GM19397 (cell line): ENCODE measurements around the gene SYNDIG1.

Experiments
- ATAC-seq: cut with Tn5 transposase; IDR thresholded peaks from one replicate; pipeline ENCODE4 v1.9.1; 2021; ENCODE audit warnings: mild to moderate bottlenecking, moderate library complexity; ENCODE audit not compliant: unreplicated experiment

SYNDIG1 gene

DNA sequence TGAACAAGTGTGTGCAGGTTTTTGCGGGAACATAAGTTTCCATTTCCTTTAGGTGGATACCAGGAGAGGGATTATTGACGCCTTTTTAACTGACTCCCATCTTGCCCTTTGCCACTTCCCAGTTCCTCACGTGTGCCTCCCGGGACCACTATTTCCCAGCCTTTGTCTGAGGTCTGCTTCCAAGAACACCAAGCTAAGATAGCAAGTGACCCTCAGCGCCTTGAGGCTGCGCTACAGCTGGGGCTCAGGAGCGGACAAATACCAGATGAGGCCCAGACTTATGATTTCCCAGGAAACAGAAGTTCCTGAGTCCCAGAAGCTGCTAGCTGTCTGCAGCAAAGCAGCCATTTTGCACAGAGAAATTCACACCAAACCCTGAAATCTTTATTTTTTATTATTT lies 216.7 kb downstream of the SYNDIG1 start:
- ATAC-seq = no peak

DNA sequence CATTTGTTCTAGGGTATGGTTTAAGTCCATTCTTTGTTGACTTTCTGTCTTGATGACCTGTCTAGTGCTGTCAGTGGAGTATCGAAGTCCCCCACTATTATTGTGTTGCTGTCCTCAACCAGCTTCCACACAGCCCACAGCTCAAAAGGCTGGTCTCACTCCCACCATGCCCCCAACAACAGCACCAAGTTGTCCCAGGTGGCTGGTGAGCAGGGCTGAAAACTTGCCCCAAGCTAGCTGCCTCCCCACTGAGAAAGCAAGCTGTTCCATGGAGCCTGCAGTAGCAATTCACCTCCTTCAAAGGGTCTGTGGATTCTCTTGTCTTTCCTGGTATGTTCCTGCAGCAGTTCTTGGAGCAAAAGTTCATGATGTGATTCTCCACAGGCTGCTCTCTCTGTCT lies 221.0 kb downstream of the SYNDIG1 start:
- no peak for ATAC-seq

DNA sequence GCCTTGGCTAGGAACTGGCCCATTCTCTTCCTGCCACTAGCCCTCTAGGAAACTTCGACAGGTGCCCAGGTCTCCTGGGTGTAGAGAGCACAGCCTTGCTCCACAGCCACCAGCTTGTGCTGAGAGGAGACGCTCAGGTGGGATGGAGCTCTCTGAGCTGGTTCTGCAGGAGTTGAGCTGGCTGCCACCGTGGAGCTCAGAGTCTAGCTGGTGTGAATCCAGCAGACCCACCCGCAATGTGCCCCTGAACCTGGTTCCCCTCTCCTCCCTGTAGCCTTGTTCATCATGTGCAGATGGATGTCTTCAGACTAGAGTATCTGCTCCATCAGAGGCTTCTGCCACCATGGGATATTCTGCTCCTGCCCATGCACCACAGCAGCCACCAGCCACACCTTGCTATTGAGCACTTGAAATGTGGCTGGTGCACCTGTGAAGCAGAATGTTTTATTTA lies 222.5 kb downstream of the SYNDIG1 start:
- no peak for ATAC-seq

DNA sequence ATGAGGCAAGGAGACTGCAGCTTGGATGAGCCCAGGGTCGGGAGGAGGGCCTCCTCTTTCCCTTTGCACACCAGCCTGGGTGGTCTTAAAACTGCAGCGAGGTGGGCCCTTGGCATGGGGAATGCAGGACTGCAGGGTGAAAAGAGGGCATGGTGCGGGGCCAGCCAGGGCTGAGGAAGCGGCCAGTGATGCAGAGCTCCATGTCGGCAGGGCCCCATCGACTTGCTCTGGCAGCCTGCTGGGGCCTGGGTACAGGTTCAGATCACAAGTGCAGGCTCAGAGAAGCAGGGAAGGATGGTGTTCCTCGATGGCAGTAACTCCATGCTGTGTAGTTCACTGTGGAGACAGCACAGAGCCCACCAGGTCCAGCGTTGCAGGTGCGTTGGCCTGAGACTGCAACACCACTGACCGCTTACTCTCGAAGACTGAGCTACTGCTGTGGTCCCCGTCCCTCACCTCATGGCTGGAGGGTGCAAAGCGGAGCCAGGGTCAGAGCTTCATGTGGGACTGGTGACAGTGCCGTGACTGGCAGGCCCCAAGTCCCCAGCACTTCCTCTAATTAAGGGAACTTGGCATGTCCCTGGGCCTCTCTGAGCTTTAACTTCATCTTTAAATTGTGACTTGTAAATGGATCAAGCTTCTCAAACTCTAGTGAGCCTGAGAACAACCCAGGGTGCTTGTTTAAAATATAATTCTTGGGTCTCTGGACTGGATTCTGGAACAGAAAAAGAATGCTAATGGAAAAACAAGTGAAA lies 223.2 kb downstream of the SYNDIG1 start:
- no peak for ATAC-seq

DNA sequence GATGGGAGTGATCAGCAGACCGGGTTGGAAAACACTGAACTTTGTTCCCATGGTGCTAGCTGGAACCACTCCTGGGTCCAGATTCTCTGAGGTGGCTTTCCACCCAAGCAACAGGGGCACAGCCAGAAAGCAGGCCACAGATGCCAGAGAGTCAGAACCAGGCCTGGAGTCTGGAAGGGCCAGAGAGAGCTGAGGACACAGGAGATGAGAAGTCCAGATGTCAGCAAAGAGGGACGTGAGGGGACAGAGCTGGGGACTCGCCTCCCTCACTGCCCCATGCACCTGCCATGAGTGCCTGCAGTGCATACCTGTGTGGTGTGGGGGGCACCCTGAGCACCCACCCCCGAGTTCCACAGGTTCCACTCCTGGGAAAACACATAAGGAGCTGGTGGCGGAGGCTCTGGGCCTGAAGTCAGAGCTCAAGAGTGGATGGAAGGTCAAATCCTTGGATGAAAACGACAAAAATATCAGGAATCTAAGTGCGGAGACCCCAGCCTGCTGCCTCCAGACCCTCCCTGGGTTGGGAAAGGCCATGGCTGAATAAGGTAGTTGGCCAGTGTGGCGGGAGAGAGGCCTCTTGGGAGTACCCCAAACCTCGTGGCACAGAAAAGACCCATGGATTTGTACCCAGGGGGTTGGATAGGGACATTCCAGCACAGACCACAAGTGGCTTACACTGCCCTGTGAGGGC lies 224.2 kb downstream of the SYNDIG1 start:
- no peak for ATAC-seq

DNA sequence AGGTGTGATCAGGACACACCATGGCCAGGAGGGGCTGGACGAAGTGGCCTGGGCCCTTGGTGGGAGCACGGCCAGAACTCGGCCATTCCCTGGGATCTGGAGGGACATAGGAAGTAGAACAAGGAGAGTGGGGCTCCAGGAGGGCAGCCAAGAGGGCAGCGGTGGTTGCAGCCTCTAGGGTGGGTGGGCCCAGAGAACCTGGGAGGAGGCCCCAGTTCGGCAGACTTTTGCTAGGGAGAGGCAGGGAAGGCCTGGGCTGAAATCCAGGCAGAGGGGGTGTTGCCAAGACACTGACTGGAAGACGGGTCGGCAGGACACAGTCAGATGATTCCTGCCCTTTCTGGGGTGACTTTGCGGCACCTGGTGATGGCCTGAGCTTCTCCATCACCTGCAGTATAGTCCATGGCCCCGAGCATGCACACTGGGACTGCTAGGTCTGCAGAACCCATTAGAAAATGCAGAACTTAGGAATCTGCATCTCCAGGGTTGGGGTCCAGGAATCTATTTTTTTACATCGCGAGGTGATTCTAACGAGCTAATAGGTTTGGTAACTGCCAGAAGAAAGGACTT lies 224.8 kb downstream of the SYNDIG1 start:
- ATAC-seq = no peak

DNA sequence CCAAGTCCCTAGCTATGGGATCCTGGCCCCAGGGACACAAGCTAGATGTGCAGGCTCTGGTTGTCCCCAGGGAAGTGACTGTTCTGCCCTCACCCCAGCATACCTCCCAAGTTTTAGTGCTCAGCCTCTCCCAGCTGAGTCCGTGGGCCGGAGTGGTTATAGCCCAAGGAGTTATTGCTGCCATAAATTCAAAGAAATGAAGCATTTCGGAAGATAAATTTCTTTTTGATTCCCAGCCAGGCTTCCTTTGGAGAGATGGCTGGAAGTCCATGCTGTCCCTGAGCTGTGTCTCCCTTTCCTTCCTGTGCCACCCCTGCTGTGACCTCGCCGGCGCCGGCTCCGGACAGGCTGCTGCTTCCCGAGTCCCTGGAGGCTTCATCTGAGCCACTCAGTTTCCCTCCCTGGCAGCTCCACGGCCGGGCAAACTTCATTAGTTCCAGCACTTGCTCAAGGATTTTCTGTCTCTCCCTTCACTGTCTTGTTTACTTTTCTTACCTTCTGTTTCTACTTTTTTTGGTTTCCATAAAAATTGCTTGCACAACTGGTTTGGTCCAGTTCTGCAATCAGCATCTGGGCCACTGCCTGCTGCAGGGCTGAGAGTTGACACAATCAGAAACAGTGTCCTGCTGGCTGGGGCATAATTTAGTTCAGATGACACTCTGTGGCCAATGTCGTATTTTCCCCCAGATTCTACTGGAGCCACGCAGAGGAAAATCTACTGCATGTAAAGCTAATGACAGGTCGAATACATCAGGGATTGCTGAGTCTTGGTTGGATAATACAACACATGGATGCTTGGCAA lies 225.5 kb downstream of the SYNDIG1 start:
- no peak for ATAC-seq

DNA sequence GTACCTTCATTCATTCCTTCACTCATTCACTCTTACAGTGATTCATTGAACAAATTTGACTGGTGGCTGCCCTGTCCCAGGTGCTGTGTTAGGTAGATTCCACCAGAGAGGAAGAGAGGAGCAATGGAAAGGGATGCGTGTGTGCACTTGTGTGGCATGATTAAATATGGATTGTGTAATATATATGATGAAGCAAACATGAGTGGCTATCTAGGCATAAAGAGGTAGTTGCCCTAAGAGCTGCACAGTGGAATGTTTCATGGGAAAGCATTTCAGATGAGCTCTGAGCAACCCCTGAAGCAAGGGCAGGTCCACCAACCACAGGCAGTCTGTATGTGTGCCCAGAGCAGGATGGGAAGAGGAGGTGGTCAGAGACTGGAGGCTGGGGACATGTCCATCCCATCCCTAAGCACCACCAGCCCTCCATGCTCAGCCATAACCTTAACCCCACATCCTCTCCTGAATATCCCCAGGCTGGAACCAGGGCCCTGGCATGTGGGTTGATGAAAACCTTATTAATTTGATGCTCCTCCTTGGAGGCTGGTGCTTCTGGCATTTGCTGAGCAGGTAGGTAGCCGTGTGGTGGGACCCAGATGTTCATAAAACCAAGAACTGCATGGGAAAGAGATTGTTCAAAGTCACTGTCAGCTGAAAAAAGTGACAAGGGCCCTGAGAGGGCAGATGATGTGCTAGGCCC lies 226.2 kb downstream of the SYNDIG1 start:
- ATAC-seq = no peak

DNA sequence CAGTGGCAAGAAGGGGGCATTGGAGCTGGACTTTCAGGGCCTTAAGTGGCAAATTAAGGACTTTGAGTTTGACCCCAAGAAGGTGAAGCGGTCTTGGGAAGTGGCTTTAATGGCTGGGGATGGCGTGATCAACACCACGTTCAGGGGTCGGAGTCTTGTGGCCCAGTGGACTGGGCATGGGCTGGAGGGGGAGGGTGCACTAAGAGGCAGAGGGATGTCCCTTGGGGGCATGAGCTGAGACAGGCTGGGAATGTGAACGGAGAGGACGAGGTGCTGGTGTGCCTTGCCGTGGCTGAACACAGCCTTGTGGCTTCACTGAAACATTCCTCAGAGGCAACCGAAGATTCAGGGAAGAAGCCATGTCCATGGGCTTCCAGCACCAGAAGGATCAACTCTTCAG lies 227.0 kb downstream of the SYNDIG1 start:
- no peak for ATAC-seq

DNA sequence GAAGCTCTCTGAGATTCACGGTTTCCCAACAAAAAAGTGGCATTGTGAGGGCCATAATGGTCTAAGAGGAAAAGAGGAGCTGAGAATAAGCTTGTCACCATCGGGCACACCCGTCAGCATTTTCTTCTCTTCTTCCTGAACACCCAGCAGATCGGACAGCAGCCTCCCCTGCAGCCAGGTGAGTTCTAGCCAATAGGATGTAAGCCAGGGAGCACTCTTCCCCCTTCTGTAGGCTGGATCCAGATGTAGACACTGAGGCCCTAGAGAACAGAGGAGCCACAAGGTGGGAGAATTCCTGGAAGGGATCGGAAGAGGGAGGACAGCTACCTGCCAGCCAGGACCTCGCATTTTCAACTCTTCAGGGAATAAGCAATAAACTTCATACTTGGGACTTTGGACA lies 228.0 kb downstream of the SYNDIG1 start:
- no peak for ATAC-seq

DNA sequence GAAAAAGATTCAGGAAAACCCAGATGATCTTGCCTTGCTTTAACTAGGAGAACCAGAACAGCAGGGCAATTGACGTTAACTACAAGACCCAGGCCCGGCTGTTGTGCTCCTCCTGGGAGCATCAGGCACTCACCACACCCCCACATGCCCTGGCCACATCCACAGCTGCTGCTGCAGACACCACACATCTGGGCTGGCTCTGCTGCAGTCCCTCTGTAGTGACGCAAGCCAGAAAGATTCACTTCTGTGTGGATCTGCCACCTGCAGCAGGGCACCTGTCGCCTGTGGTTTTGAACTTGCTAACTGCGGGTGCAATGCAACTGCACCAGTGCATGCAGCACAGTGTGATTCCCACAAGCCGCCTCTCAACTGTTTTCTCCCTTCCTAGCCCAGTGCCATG lies 228.8 kb downstream of the SYNDIG1 start:
- ATAC-seq = no peak

DNA sequence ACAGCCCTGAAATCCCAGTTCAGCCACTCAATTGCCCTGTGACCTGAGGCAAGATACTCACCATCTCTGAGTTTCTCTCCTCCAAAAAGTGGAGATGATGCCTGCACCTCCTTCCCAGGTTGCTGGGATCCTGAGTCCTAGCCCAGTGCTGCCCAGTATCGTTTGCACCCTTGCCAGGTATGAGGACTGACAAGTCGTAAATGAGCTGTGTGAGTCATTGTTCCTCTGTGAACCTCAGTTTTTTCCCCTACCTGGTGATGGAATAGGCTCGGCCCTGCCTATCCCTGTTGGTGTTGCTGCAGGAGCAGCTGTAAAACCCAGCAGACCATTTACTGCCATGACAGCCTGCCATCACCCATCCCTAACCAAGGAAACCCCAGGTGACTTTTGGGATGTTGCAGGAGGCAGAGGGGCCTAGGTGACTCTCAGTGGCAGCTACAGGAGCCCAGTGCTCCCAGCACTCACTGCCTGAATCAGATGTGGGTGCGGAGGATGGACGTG lies 229.3 kb downstream of the SYNDIG1 start:
- ATAC-seq = no peak

DNA sequence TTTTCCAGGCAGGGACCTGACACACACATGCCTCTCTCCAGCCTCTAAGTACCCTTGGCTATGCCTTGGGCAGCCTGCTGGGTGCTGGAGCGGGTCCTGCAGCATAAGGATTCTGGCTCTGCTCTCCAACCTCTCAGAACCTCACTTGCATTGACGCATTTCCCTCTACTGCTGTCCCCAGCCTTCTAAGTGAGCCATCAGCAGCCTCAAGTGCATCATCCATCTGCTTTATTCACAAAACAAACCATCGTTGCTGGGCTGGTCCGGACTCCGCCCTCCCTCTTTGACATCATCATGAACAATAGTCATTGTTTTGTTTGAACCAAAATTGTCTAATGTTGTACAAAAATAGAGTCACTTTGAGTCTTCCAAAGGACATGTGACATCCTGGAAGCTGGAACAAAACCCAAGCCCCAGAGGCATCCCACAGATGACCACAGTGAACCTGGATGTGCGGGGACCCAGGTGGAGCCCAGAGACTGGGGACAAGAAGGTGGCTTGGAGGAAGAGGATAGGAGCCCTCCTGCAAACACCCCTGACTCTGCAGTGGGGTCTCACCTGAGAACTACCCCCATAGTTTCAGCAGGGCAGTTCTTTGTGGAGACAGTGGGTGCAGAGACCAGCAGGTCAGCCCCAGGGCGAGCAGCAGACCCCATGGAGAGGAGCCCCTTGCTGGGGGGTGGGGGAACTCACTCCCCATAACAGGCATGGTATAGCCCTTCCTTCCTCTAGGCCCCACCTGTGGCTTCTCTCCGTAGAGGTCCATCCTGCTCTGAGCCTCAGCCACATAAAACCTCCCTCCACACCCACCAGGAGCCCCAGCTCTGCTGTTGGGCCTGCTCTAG lies 230.1 kb downstream of the SYNDIG1 start:
- ATAC-seq = no peak

DNA sequence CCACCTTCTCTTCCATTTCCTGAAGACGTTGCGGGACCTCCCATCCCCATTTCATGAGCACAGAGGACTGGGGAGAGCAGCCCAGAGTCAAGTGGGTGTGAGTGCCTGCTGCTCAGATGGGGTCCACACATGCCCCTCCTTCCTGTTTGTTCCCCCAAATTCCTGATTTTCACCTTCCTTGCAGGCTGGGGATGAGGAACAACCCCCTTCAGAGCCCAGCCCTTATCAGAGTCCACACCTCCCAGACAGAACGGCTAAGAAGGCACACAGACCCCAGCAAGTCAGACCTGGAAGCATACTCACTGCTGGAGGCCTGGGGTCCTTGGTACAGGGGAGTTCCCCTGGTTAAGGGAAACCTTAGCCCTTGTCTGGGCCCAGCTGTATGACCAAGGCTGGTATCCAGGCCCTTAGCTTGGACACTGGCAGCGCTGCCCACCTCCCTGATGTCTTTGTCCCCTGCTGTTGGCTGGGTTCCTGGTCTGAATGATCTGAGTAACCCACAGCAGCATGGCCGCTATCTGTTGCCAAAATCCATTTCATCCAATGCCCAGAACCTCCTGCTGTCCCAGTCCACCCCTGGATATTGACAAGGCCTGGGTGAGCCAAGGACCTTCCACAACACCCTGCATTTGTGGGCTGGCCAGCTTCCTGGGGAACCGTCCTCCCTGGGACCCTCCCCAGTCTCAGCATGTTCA lies 230.9 kb downstream of the SYNDIG1 start:
- ATAC-seq = no peak

DNA sequence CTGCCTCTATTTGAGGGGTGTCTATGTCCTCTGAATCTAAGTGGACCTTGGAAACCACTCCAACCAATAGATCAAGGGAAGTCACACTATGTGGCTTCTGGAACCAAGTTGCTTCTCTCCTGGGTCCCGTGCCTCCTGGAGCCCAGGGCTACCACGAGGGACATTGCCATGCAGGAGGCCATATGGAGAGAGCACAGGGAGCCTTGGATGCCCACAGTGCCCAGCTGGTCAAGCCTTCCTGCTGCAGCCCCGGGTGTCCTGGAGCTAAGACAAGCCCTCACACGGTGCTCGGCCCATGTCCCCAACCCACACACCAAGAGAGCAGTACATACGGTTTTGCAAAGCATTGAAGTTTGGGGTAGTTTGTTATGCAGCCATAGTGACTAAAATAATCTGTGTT lies 231.6 kb downstream of the SYNDIG1 start:
- no peak for ATAC-seq

DNA sequence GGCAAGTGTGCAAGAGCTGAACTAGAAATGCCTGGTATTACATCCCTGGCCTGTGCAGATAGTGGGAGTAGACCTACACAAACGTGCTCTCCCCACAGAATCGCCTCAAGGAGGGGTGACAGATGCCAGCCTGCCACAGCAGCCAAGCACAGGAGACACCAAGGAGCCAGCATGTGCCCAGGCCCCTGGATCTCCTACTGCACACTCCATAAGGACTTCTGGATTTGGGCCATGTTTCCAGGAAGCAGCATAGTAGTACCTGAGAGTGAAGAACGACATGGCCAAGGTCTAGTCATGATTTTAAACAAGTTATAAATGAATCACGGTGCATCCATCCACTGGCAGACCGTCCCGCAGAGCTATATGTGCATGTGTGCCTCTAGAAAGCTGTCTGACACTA lies 232.2 kb downstream of the SYNDIG1 start:
- ATAC-seq = no peak

DNA sequence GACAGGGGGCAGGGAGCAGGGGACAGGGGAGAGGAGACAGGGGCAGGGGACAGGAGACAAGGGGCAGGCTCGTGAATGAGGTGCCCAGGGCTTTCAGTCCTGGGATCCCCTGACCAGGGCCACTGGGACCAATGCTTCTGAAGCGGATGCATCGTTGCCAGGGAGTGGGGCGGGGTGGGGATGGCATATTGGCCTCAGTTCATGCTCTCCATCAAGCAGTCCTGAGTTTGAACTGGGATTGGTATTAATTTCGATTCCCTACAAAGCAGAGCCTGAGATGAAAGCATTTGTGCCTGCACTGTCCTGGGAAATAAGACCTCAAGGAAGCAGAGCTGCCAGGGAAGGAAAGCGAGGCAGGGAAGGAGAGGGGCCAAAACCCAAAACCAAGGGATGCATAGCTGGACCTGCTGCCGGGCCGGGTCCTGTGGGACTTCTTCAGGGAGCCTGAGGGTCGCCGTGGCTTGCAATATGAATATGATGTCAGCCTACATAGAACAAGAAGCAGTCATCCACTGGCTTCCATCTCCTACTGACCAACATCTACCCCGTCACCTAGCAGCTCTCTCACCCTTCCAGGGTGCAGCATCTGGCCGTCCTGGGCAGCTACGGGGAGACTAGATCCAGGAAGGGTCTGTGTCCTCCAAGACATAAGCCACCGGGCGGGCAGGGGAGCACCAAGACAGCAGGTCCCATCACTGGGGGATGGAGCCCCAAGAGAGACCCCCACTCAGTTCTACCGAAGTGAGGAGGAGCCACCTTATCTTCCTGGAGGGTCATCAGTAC lies 233.3 kb downstream of the SYNDIG1 start:
- ATAC-seq = no peak

DNA sequence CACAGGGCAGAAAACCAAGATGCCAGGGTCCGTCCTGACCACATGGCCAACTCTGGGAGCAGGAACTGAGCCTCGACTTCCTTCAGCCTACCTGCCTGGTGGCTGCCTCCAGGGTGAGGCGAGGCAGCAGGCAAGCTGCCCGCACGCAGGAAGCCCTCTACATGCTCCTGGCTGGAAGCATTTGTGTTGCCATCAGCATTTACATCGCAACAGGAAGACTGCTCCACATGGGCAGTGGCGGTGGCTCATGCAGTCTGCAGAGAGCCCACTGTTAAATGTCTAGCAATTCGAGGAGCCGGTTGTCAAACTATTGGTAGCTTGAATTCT lies 233.8 kb downstream of the SYNDIG1 start:
- no peak for ATAC-seq

DNA sequence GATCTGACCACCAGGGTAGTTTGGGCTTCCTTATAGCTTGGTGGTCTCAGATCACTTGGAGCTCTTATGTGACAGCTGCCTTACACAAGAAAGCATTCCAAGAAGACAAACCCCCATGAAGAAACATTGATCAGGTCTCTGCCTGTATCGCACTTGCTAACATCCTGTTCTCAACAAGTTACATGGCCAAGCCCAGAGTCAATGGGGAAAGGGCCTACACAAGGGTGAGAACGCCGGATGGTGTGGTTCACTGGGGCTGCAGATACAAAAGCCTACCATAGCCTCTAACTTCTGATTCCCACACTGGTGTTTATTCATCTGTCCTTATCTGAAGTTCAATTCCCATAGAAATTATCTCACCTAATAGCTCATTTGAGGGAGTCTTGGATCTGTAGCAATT lies 235.5 kb downstream of the SYNDIG1 start:
- no peak for ATAC-seq
